ENCODE results near the gene POLR1D.
"Not testable (repeated sequence)": the region's sequence is repeated elsewhere in the genome, so short reads cannot be mapped to it uniquely, and the experiment has no call there.

- not testable (repeated sequence) for TF ChIP-seq SPI1 (IDR thresholded peaks at IDR 0.05; ENCODE audit: borderline replicate concordance, low read depth); CTCF (IDR thresholded peaks at IDR 0.05; ENCODE audit: insufficient read depth, low read length); GABPA (IDR thresholded peaks at IDR 0.05; ENCODE audit: low read depth)
These were observed 7.1 kb downstream of the POLR1D start for GRCh38 chr13:27628766-27629165.
